Jurkat, Clone E6-1 (cell line): ENCODE measurements around the gene CCDC126. TPM values are rescaled to one million over a fixed set of nuclear protein-coding genes. Genes with fewer than 3 reads are reported as not detected.
"Not testable (repeated sequence)": the region's sequence is repeated elsewhere in the genome, so short reads cannot be mapped to it uniquely, and the experiment has no call there.

Source experiments
- DNase-seq: peaks from one replicate; pipeline ENCODE4 v3.0.0-alpha.2; 2011; ENCODE audit warnings: low read depth, low spot score
- H3K4me3 ChIP-seq: 2 replicates; pipeline ENCODE4 v1.5.1; 2011; ENCODE audit warnings: mild to moderate bottlenecking, low read length, control low read depth, moderate library complexity
- polyA plus RNA-seq: library from polyadenylated mRNA; unstranded; fragments of >200 nt; gene quantifications from one replicate; pipeline ENCODE4 v1.2.1, GENCODE V29; 2012; ENCODE audit warnings: missing spikeins; ENCODE audit not compliant: insufficient read length, insufficient read depth

CCDC126 gene, protein sequence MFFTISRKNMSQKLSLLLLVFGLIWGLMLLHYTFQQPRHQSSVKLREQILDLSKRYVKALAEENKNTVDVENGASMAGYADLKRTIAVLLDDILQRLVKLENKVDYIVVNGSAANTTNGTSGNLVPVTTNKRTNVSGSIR
- 15.2 TPM for polyA plus RNA-seq

DNA sequence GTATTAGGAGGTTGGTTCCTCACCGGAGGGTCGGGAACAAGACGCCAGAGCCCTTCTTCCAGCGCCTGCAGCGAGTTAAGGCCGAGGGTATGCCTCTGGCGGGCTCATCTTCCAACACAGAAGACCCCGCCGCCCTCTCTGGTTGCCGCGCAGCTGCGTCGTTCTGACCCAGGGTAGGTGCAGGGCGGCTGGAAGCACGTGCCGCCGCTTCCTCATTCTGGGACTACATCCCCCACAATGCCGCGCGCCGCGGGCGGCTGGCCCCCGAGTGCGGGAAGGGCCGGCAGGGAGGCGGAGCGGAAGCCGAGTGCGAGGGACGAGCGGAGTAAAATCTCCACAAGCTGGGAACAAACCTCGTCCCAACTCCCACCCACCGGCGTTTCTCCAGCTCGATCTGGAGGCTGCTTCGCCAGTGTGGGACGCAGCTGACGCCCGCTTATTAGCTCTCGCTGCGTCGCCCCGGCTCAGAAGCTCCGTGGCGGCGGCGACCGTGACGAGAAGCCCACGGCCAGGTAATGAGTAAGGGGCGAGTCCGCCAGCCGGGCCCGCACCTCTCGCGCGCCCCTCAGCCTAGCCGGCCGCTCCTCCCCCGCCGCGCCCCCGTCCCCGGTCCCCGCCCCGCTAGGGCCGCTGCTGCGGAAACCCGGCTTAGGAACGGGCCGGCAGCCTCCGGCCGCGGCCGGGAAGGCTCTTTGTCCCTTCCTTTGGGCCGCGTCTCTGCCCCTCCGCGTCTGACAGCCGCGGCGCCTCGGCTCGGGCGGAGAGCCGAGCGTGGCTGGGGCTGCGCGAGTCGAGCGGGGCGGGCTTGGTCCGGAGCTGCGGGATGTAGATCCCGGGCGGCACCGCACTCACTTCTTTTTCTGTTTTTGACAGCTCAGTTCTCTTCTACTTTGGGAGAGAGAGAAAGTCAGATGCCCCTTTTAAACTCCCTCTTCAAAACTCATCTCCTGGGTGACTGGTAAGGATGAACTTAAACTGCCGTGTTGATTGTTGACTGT, at the start of gene CCDC126:
CCDC126 (plus strand) TSS at position 289 of the 998 bp plus-strand sequence. CDS start 13,934 bp downstream, outside the sequence.
- peak within 1 kb of the TSS; percentile 60 for H3K4me3 ChIP-seq
- peak; percentile 62 for DNase-seq

DNA sequence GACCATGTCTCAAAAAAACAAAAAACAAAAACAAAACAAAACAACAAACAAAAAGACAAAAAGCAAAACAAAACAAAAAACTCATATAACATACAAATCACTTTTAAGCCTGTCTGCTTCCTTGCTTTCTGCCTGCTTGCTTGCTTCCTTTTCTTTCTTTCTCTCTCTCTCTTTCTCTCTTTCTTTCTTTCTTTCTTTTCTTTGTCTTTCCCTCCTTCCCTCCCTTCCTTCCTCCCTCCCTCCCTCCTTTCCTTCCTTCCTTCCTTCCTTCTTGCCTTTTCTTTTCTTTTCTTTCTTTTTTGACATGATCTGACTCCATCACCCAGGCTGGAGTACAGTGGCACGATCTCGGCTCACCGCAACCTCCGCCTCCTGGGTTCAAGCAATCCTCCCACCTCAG, 49.5 kb upstream of the CCDC126 start:
- no peak for DNase-seq

DNA sequence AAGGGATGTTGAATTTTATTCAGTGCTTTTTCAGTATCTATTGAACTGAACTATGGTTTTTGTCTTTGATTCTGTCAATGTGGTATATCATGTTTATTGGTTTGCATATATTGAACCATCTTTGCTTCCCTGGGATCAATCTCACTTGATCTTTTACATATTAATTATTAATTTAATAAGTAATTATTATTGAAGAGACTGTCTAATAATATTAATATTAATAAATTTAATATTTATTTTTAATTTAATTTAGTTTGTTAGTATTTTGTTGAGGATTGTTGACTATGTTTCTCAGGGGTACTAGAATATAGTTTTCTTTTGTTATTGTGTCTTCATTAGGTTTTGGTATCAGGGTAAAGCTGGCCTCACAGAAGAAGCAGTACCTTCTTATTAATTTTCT, 38.9 kb upstream of the CCDC126 start:
- no peak for DNase-seq
- H3K4me3 ChIP-seq: no peak overlapping the region

More for the DNA sequence above, 49.5 kb upstream of the CCDC126 start:
- no peak overlapping the region for H3K4me3 ChIP-seq

DNA sequence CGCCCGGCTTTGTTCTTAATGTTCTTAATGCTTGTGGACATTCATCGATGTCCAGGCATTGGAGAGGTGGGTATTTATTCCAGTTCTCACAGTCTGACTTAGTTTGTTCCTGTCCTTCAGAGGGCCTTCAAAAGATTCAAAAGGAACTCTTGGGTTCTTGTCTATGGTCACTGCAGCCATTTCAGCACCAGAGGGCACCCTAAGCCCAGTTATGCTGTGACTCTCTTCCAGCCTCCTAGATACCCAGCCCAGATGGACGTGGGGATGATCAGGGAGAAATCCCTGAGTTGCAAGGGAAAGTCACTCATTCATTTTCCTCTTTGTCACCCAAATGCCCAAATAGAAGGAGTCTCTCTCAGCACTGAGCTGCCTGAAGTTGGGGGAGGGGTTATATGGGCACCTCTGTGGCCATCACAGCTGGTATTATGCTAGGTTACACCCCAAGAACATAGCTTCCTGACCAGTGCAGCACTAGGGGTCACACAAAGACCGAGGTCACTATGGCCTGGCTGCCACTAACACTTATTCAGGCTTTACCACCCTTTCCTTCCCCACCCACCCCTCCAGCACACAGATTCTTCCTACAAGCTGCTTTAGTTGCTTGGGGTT, 26.5 kb upstream of the CCDC126 start:
- peak; percentile 64 for DNase-seq
- no peak overlapping the region for H3K4me3 ChIP-seq

DNA sequence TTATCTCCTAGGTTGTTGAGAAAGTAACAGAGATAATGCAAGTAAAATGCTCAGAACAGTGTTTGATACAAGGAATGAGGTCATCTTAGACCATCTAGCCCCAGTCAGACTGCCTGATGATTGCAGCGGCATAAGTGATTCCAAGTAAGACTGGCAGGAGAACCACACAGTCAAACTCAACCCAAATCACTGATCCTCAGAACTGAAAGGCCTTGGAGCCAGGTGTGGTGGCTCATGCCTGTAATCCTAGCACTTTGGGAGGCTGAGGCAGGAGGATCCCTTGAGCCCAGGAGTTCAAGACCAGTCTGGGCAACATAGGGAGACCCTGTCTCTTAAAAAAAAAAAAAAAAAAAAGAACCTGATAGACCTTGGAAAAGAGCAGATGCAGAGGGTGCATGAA, 15.2 kb upstream of the CCDC126 start:
- H3K4me3 ChIP-seq, DNase-seq: not testable (repeated sequence)

DNA sequence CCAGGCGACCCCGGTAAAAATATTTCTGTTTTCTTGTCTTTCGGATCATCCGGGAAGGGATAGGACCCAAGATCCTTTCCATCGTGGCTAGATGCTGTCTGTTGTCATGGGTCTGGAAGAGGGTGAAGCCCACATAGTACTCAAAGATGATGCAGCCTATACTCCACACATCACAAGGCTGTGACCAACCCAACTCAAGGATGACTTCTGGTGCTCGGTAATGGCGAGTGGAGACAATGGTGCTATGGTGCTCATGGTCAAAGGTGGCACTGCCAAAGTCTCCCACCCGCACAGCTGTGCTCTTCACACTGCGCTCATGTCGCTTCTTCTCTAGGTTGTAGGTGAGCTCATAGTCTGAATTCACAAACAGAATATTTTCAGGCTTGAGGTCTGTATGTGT, 11.9 kb upstream of the CCDC126 start:
- not testable (repeated sequence) for H3K4me3 ChIP-seq, DNase-seq

DNA sequence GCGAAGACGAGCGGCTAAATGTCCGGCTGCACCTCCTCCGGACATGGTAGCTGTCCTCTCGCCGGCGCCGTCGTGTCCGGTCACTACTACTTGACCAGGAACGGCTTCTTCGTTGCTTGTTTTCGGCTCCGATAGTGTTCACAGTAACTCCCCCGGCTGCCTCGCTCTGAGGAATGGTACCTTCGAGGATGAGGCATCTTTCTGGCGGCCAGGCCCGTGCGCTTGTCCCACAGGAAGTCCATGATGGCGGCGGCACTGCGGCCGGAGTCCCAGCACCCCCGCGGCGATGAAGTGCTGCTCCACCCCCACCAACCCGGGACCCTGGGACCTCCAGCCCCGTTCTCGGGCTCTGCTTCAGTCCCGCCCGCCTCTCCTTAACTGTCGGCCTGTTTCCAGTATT, 11.0 kb upstream of the CCDC126 start:
- no peak overlapping the region for H3K4me3 ChIP-seq
- DNase-seq: no peak

DNA sequence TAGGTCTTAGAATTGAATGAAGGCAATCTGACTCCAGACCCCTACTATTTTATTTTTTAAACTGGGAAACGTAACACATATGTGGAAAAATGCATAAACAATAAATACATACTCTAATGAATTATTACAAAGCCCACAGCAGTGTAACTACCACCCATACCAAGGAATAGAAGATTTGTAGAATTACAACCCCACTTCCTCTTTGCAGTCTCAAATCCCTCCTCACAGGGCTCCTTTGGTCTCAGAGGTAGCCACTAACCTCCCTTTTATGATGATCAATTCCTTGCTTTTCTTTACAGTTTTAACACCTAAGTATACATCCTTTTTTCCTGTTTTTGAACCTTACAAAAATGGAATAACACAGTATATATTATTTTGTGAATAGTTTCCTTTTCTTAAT, 6.7 kb upstream of the CCDC126 start:
- no peak overlapping the region for H3K4me3 ChIP-seq
- DNase-seq: no peak

DNA sequence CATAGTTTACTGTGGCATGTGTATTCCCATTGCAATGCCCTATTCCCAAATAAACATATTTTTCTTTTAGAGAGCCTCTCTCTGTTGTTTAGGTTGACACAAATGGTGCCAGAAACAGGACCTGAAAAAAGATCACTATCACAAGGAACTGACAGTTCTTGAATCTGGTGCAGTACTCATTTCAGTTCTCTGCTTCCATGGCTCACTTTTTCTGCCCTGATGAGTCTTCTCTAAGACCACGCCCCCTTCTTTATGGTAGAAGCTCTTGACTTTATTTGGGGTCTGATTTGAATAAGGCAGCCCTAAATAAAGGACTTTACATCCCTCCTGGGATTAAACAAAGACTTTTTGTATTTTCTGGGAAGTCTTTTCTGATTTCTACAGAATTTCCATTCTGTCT, 3.5 kb upstream of the CCDC126 start:
- DNase-seq: no peak
- no peak overlapping the region for H3K4me3 ChIP-seq

DNA sequence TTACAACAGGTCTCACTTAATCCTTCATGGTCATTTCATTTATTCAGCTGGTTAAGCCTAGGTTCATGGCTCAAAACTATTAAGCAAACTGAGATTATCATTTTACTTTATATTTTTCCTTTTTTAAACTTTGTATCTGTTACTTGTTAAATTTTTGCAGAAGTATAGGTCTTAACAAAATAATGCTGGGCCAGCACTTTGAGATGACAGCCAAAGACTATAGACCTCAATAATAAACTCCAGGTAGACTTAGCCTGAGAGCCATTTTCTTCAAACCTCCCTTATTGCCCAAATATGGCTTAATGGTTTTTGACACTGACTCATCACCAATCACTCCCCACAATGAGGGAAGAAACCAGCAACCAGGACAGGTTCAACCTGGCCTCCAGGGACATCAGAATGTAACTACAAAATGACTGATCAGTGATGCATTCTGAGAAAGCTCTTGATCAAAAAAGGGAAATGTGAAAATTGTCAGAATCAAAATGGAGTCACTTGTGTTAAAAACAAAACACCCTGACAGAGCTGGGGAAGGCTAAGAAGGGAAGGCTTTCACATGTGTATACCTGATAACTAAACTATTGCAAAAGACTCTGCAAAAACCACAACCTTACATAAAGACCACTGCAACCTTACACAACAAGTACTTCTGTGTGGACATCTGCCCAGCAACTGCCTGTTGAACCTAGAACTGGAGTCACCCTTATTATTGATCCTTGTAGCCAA, 2.1 kb upstream of the CCDC126 start:
- DNase-seq: no peak
- no peak overlapping the region for H3K4me3 ChIP-seq

DNA sequence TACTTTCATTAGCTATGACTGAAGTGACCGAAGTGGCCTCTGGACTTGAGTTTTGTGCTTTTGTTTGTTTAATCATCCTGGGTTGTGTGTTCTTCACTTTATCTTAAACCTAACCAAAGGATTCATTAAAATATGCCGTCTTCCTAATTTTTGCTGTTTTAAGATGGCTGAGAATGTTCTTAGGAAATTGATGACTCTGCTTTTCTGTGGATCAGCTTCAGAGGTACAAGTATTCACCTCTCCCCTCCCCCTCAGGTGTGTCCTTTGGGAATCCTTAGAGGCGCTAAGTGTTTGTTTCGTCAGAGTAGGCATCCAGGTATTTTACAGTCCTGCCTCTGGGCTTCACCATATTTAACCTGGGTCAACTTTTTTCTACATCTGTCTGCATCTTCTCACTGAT, 1.1 kb downstream of the CCDC126 start:
- H3K4me3 ChIP-seq: peak overlapping the region; percentile 60
- DNase-seq: no peak

DNA sequence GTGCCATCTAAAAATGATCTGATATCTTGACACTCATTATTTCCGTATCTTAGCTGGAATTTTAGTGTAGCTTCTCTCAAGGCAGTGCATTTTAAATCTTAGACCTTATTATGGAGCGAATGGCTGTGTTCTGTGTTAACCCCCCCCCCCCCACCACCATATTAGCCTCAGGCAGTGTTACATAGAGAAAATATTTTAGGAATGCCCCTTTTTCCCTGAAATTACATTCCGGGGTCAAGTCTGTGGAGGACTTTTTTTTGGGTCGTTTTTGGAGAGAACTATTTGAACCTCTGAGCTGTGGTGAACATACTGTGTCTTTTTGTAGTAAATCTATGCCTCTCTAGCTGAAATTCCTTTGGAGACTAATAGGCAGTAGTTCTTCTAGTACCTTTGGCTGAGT, 3.1 kb downstream of the CCDC126 start:
- DNase-seq: no peak

DNA sequence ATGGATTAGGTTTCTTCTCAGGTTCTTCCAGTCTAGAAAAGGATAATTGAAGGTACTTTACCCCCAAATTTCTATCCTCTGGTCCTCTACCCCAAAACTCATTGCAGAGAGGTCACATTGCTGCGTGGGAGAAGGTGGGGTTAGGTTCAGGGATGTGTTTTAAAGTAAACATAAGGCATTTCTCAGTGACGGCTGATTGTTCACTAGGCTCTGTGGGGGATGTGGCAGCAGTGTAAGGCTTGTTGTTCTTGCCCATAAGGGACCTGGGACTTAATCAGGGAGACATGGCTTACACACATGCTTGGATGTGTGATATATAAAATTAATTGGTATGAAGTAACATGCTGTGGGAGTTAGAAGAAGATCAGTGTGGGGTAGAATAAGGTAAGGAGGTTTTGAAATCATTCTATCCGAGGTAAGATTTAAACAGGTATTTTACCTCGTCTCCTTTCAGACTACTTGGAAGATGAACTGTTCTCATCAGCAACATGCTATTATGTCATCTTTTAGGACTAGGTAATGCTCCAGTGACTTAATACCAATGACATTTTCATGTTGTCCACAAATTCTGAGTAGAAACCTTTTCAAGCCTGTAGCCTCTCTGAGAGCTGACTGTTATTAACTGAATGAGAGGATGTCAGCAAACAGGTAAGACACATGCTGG, 6.6 kb downstream of the CCDC126 start:
- no peak for DNase-seq
- no peak overlapping the region for H3K4me3 ChIP-seq

More for the DNA sequence above, 3.1 kb downstream of the CCDC126 start:
- H3K4me3 ChIP-seq: no peak overlapping the region

DNA sequence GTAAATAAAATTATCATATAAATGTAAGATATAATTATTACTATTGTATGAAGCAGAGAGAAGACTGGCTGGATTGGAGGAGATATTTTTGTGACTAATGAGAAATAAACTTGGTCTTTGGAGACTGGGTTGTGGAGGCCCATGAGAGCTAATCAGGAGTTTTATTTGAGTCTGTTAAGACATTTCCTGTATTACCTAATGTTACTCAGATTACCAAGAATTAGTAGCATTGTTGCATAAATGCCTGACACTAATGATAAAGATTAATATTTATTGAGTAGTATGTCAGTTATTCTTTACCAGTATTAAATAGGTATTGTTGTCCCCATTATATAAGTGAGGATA, 7.1 kb downstream of the CCDC126 start:
- no peak for DNase-seq
- no peak overlapping the region for H3K4me3 ChIP-seq

DNA sequence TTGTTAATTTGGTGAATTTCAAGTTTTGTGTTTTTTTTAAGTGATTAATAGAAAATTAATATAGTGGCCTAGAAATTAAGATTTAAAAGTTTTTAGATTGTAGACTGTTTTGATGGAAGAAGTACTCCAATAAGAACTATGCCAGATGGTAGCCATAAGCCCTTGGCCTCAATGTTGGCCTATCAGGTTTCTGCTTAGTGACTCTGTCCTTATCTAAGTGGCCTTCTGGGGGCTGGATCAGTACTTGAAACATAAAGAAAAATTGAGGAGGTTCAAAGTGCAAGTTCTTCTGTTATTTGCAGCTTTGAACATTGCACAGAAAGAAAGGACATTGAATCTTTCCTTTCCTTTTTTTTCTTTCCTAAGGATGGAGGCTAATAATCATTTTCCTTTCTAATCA, 9.9 kb downstream of the CCDC126 start:
- no peak for DNase-seq
- no peak overlapping the region for H3K4me3 ChIP-seq

DNA sequence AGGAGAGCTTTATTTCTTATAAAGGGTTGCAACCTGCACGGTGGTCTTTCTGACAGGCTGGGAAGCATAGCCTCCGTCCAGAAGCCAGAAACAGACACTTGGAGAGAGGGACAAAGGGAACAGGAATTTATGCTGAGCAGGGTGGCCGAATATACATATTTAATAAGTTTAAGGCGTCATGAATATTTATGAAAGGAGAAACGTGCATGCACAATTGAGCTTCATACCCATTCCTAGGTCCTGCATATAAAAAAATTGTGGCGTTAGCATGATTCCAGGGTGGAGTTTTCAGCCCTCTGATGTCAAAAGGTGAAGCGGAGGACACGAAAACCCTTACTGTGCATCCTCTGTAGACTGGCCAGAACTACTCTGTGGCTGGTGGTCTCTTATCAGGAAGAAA, 10.7 kb downstream of the CCDC126 start:
- H3K4me3 ChIP-seq: no peak overlapping the region
- no peak for DNase-seq

DNA sequence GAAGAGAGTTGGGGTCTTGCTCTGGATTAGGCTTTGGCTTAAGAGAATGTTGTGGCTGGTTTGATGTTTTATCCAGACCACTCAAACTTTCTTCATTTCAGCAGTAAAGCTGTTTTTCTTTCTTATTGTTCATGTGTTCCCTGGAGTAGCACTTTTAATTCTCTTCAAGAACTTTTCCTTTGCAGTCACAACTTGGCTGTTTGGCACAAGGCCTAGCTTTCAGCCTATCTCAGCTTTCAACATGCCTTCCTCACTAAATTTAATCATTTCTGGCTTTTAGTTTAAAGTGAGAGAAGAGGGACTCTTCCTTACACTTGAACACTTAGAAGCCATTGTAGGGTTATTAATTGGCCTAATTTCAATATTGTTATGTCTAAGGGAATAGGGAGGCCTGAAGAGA, 18.1 kb downstream of the CCDC126 start:
- H3K4me3 ChIP-seq: no peak overlapping the region
- no peak for DNase-seq

DNA sequence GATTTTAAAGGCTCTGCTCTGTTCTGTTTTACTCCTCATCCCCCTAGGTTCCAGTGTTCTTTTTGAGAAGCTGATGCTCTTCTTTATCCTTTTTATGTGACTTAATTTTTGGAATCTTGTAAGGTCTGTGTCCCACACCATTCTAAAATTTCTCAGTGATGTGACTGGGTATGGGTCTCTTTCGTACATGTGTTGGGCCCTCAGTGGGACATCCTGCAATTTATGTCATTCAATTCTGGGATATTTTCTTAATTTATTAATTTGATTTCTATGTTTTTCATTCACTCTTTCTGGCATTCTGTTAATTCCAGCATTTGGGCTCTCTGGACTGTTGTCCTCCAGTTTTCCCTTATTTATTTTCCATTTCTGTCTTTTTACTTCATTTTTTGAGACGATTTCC, 19.4 kb downstream of the CCDC126 start:
- no peak overlapping the region for H3K4me3 ChIP-seq
- DNase-seq: no peak

DNA sequence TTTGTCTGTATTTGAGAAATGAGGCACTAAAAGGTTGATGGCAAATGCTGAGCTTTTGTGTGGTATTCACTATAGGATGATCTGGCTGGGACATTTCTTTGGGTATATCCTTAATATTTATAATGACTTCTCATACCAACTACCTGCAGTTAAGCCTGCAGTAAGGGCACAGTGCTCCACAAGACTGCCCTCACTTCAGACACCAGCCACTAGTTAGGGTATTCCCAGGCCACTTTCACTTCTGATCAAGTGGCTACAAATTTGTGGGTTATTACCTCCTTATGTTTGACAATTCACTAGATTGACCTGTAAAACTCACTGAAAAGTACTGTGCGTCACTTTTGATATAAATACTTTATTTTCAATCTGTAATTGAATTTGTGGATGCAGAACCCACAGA, 20.3 kb downstream of the CCDC126 start:
- no peak overlapping the region for H3K4me3 ChIP-seq
- DNase-seq: no peak
